H9 (cell line): Measurements from ENCODE around the gene FAT1. TPM values are rescaled to one million over a fixed set of nuclear protein-coding genes. Genes with fewer than 3 reads are reported as not detected.

Experiments used
- DNase-seq: peaks from one replicate; pipeline ENCODE4 v3.0.0-alpha.2; 2017
- H2AFZ ChIP-seq: one replicate; pipeline ENCODE4 v1.6.1; 2013; ENCODE audit warnings: mild to moderate bottlenecking, low read length, control low read depth, moderate library complexity
- H2AK5ac ChIP-seq: 2 replicates; pipeline ENCODE4 v1.6.1; 2013; ENCODE audit warnings: low read length, control low read depth, mixed read lengths; ENCODE audit not compliant: insufficient read length
- H2BK120ac ChIP-seq: one replicate; pipeline ENCODE4 v1.6.1; 2013; ENCODE audit warnings: low read depth, mild to moderate bottlenecking, low read length, control low read depth, inconsistent platforms; ENCODE audit not compliant: poor library complexity, severe bottlenecking
- H2BK12ac ChIP-seq: 2 replicates; pipeline ENCODE4 v1.6.1; 2013; ENCODE audit warnings: low read length, control low read depth, mixed read lengths, low read depth; ENCODE audit not compliant: insufficient read length
- H2BK15ac ChIP-seq: 2 replicates; pipeline ENCODE4 v1.6.1; 2013; ENCODE audit warnings: low read depth, low read length, control low read depth
- H2BK20ac ChIP-seq: one replicate; pipeline ENCODE4 v1.6.1; 2013; ENCODE audit warnings: low read depth, mild to moderate bottlenecking, low read length, control low read depth, inconsistent platforms; ENCODE audit not compliant: poor library complexity, severe bottlenecking
- H2BK5ac ChIP-seq: 2 replicates; pipeline ENCODE4 v1.6.1; 2013; ENCODE audit warnings: low read length, control low read depth, mixed read lengths; ENCODE audit not compliant: insufficient read length
- H3K14ac ChIP-seq: 2 replicates; pipeline ENCODE4 v1.6.1; 2013; ENCODE audit warnings: low read length, control low read depth; ENCODE audit not compliant: insufficient read depth
- H3K18ac ChIP-seq: 2 replicates; pipeline ENCODE4 v1.6.1; 2013; ENCODE audit warnings: low read depth, mild to moderate bottlenecking, mixed read lengths, low read length, control low read depth; ENCODE audit not compliant: insufficient read length
- H3K23ac ChIP-seq: 2 replicates; pipeline ENCODE4 v1.6.1; 2013; ENCODE audit warnings: low read length, control low read depth, mixed read lengths, low read depth; ENCODE audit not compliant: insufficient read length
- H3K23me2 ChIP-seq: 2 replicates; pipeline ENCODE4 v1.6.1; 2013; ENCODE audit warnings: low read depth, mild to moderate bottlenecking, mixed read lengths, low read length, control low read depth; ENCODE audit not compliant: insufficient read length, poor library complexity, severe bottlenecking
- H3K27ac ChIP-seq: 2 replicates; pipeline ENCODE4 v1.5.1; 2013; ENCODE audit warnings: low read length, control low read depth, mixed read lengths, low read depth; ENCODE audit not compliant: insufficient read length
- H3K27me3 ChIP-seq: 2 replicates; pipeline ENCODE4 v1.6.1; 2013; ENCODE audit warnings: low read length, control low read depth, inconsistent platforms; ENCODE audit not compliant: insufficient read depth
- H3K4ac ChIP-seq: 2 replicates; pipeline ENCODE4 v1.6.1; 2013; ENCODE audit warnings: low read depth, mild to moderate bottlenecking, control low read depth, inconsistent platforms, low read length, moderate library complexity
- H3K4me1 ChIP-seq: 2 replicates; pipeline ENCODE4 v1.6.1; 2013; ENCODE audit warnings: low read length, control low read depth, inconsistent platforms; ENCODE audit not compliant: insufficient read depth
- H3K4me2 ChIP-seq: 2 replicates; pipeline ENCODE4 v1.6.1; 2013; ENCODE audit warnings: low read length, control low read depth, mixed read lengths; ENCODE audit not compliant: insufficient read length, insufficient read depth
- H3K56ac ChIP-seq: 2 replicates; pipeline ENCODE4 v1.6.1; 2013; ENCODE audit warnings: low read depth, mild to moderate bottlenecking, mixed read lengths, low read length, control low read depth; ENCODE audit not compliant: insufficient read length
- H3K79me1 ChIP-seq: 2 replicates; pipeline ENCODE4 v1.6.1; 2013; ENCODE audit warnings: low read depth, mild to moderate bottlenecking, moderate library complexity, low read length, control low read depth, inconsistent platforms; ENCODE audit not compliant: insufficient read depth, poor library complexity, severe bottlenecking
- H3K79me2 ChIP-seq: 2 replicates; pipeline ENCODE4 v1.6.1; 2013; ENCODE audit warnings: low read length, control low read depth, inconsistent platforms; ENCODE audit not compliant: insufficient read depth
- H3K9ac ChIP-seq: 2 replicates; pipeline ENCODE4 v1.6.1; 2013; ENCODE audit warnings: low read length, control low read depth, mixed read lengths; ENCODE audit not compliant: insufficient read length; ENCODE audit errors: extremely low read depth
- H3K9me3 ChIP-seq: one replicate; pipeline ENCODE4 v1.6.1; 2013; ENCODE audit warnings: low read depth, low read length, inconsistent platforms; ENCODE audit not compliant: control insufficient read depth
- H3T11ph ChIP-seq: one replicate; pipeline ENCODE4 v1.6.1; 2013; ENCODE audit warnings: mild to moderate bottlenecking, low read length, control low read depth, inconsistent platforms
- H4K20me1 ChIP-seq: one replicate; pipeline ENCODE4 v1.6.1; 2013; ENCODE audit not compliant: control insufficient read depth, insufficient read length, insufficient read depth
- H4K5ac ChIP-seq: 2 replicates; pipeline ENCODE4 v1.6.1; 2013; ENCODE audit warnings: low read depth, mild to moderate bottlenecking, mixed read lengths, low read length, control low read depth; ENCODE audit not compliant: insufficient read length
- H4K8ac ChIP-seq: replicated peaks from 2 replicates; pipeline ENCODE4 v1.6.1; 2013; ENCODE audit warnings: low read length, control low read depth, mixed read lengths, low read depth; ENCODE audit not compliant: insufficient read length
- H4K91ac ChIP-seq: 2 replicates; pipeline ENCODE4 v1.6.1; 2013; ENCODE audit warnings: low read depth, mild to moderate bottlenecking, moderate library complexity, mixed read lengths, low read length, control low read depth; ENCODE audit not compliant: insufficient read length
- H3K27ac Mint-ChIP-seq, 3 experiments: 2 replicates in 2 of 3; 3 replicates in 1 of 3; pipeline ENCODE4 v1.8.0; 2020 to 2021; ENCODE audit warnings: mixed read lengths in 3 of 3, mild to moderate bottlenecking in 1 of 3, moderate library complexity in 1 of 3
- H3K27me3 Mint-ChIP-seq: 2 replicates; pipeline ENCODE4 v1.8.0; 2021; ENCODE audit warnings: low read depth, mild to moderate bottlenecking, moderate library complexity, mixed read lengths
- H3K36me3 Mint-ChIP-seq, 3 experiments: 2 replicates in 2 of 3; 3 replicates in 1 of 3; pipeline ENCODE4 v1.8.0; 2020 to 2021; ENCODE audit warnings: low read depth in 3 of 3, mixed read lengths in 3 of 3; ENCODE audit not compliant: insufficient read depth in 1 of 3
- H3K4me1 Mint-ChIP-seq, 2 experiments: 2 replicates each; pipeline ENCODE4 v1.8.0; 2020; ENCODE audit warnings: mixed read lengths in 2 of 2
- H3K4me3 Mint-ChIP-seq, 2 experiments: 2 replicates in 1 of 2; 3 replicates in 1 of 2; pipeline ENCODE4 v1.8.0; 2020 to 2021; ENCODE audit warnings: mild to moderate bottlenecking in 2 of 2, mixed read lengths in 2 of 2, moderate library complexity in 1 of 2
- H3K9me3 Mint-ChIP-seq, 2 experiments: 2 replicates in 1 of 2; 3 replicates in 1 of 2; pipeline ENCODE4 v1.8.0; 2020; ENCODE audit warnings: mild to moderate bottlenecking in 2 of 2, mixed read lengths in 2 of 2, moderate library complexity in 1 of 2
- CTCF ChIP-seq: fragments of 200-600 bp; sonication (generic); conservative IDR thresholded peaks from 3 replicates; pipeline ENCODE4 v1.8.0; 2021; ENCODE audit warnings: antibody characterized with exemption, mild to moderate bottlenecking
- WGBS: extraction: QIAGEN DNeasy Blood & Tissue Kit; methylation state at CpG from one replicate; pipeline ENCODE4 v1.1.7; 2013; ENCODE audit warnings: missing lambda C conversion rate, low lambda C conversion rate, mixed read lengths; ENCODE audit not compliant: insufficient read length; ENCODE audit errors: extremely low coverage; 5-methylcytosine and 5-hydroxymethylcytosine counted together
- total RNA-seq: library from RNA; stranded (reverse); gene quantifications from 2 replicates; pipeline ENCODE4 v1.2.1, GENCODE V29; 2021

Gene FAT1
- total RNA-seq, 1 experiment from 2014 or later = 173 TPM

- no peak overlapping the region for H3K14ac ChIP-seq
- Mint-ChIP-seq H3K9me3 (peaks cover 6 to 11% of the 10 kb centered on the region in 2 experiments; a peak in 4 of 5 replicates), H3K36me3 (peaks cover 0 to 9% (median 3%) of the 10 kb centered on the region in 3 experiments; a peak in 3 of 7 replicates), H3K27me3 (peaks cover 10% of the 10 kb centered on the region), H3K4me3 (no peak overlapping the region), H3K4me1 (no peaks in the 10 kb centered on the region), H3K27ac (no peak overlapping the region)
- H3K79me2 ChIP-seq = no peaks in the 10 kb centered on the region
- H3K23me2 ChIP-seq = no peaks in the 10 kb centered on the region
- H3K23ac ChIP-seq = no peak overlapping the region
- no peaks in the 10 kb centered on the region for H4K20me1 ChIP-seq
- H2BK5ac ChIP-seq = no peak overlapping the region
- H3K27ac ChIP-seq = no peak overlapping the region
- H3K27me3 ChIP-seq = no peaks in the 10 kb centered on the region
- H4K8ac ChIP-seq = no peak overlapping the region
- H2AFZ ChIP-seq = no peak overlapping the region
- H3K4ac ChIP-seq = no peak overlapping the region
- no peak overlapping the region for H3K18ac ChIP-seq
- no peak overlapping the region for H3T11ph ChIP-seq
- H3K9me3 ChIP-seq = no peaks in the 10 kb centered on the region
- no peak overlapping the region for H4K5ac ChIP-seq
- no peak overlapping the region for H2BK120ac ChIP-seq
- no peak overlapping the region for H3K9ac ChIP-seq
- no peak overlapping the region for H3K56ac ChIP-seq
- WGBS = no CpG with 5 or more reads among the region's 7 CpGs
- H3K4me2 ChIP-seq = no peak overlapping the region
- TF ChIP-seq CTCF = no peak
- no peak overlapping the region for H2AK5ac ChIP-seq
- H4K91ac ChIP-seq = no peak overlapping the region
- no peaks in the 10 kb centered on the region for H3K4me1 ChIP-seq
- H2BK12ac ChIP-seq = no peak overlapping the region
- DNase-seq = no peak
- H2BK20ac ChIP-seq = no peak overlapping the region
- H2BK15ac ChIP-seq = no peak overlapping the region
- no peaks in the 10 kb centered on the region for H3K79me1 ChIP-seq
Observed at GRCh38 chr4:186545436-186545835, 178.2 kb downstream of the FAT1 start.
